Measurements from ENCODE around the gene GALK1. TPM values are rescaled to one million over a fixed set of nuclear protein-coding genes. Genes with fewer than 3 reads are reported as not detected.
A peak's percentile ranks its signal among the peaks of the same experiment; 100 is the strongest.

The GALK1 gene
- total and polyA plus RNA-seq, 9 of the 15 experiments (the other 6 are each of a cell fraction or from before 2014, with no cell fraction given): 0.45 to 51.6 (median 17.4) TPM

DNA sequence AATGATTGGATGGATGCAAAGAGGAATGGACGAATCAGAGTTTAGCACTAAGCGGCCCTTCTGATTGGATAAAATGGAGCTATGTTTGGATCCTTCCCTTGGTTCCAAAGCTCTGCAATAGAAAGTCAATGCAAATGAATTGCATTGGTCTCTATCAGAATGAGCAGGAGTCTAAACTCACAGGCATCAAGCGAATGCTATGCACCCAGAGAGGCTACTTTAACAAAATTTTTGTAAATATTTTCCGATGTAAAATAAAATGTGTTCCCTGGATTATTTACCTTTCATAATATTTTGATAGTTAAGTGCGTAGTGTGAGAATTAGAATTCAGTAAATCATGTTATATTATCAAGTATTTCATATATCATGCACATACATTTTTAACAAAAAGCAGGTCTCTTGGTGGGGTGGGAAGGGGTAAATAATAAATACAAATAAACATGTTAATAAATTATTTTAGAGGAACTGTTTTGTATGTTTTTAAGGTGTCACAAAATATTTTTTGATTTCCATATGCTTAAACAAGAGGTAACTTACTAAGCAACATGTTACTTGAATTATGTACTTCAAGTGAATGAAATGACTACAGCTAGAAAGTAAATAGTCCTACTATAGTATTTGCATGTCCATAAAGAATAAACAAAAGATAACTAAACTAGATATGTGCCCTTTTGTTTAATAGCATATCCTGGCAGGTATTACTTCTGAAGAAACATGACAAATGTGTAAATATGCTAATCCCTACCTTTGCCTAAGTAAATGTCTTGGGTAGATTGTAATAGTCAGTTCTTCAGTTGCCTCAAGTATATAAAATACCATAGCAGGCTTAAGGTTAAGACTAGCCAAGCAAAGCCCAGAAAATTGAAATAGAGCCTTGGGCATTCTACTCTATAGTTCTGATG lies 15.2 kb upstream of the GALK1 start (continued):
- TF ChIP-seq, protein P1, sequence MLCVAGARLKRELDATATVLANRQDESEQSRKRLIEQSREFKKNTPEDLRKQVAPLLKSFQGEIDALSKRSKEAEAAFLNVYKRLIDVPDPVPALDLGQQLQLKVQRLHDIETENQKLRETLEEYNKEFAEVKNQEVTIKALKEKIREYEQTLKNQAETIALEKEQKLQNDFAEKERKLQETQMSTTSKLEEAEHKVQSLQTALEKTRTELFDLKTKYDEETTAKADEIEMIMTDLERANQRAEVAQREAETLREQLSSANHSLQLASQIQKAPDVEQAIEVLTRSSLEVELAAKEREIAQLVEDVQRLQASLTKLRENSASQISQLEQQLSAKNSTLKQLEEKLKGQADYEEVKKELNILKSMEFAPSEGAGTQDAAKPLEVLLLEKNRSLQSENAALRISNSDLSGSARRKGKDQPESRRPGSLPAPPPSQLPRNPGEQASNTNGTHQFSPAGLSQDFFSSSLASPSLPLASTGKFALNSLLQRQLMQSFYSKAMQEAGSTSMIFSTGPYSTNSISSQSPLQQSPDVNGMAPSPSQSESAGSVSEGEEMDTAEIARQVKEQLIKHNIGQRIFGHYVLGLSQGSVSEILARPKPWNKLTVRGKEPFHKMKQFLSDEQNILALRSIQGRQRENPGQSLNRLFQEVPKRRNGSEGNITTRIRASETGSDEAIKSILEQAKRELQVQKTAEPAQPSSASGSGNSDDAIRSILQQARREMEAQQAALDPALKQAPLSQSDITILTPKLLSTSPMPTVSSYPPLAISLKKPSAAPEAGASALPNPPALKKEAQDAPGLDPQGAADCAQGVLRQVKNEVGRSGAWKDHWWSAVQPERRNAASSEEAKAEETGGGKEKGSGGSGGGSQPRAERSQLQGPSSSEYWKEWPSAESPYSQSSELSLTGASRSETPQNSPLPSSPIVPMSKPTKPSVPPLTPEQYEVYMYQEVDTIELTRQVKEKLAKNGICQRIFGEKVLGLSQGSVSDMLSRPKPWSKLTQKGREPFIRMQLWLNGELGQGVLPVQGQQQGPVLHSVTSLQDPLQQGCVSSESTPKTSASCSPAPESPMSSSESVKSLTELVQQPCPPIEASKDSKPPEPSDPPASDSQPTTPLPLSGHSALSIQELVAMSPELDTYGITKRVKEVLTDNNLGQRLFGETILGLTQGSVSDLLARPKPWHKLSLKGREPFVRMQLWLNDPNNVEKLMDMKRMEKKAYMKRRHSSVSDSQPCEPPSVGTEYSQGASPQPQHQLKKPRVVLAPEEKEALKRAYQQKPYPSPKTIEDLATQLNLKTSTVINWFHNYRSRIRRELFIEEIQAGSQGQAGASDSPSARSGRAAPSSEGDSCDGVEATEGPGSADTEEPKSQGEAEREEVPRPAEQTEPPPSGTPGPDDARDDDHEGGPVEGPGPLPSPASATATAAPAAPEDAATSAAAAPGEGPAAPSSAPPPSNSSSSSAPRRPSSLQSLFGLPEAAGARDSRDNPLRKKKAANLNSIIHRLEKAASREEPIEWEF (CRISPR knock-in tag; IDR thresholded peaks at IDR 0.05): peak; percentile 64; the same call in 1 of the 2 replicates
- TF ChIP-seq GATAD2B (IDR thresholded peaks at IDR 0.05; ENCODE audit: borderline replicate concordance) (0 out of 2 replicates have a peak, but pooled peaks have one; percentile 29), ZNF644 (tag; IDR thresholded peaks at IDR 0.05; ENCODE audit: low read depth) (peak; percentile 65; the same call in 1 of the 2 replicates), NRF1 (conservative IDR thresholded peaks at IDR 0.05 in 1 of 2, IDR thresholded peaks at IDR 0.05 in 1 of 2) (peak; percentile 4 to 61), ETV5 (CRISPR knock-in tag; IDR thresholded peaks at IDR 0.05; ENCODE audit: low read depth) (no peak), TRIM28 (IDR thresholded peaks at IDR 0.05) (no peak), NFRKB (IDR thresholded peaks at IDR 0.05; ENCODE audit: low read depth) (no peak), NR4A1 (CRISPR knock-in tag; IDR thresholded peaks at IDR 0.05) (no peak), NR4A1 (tag; IDR thresholded peaks at IDR 0.05) (no peak), BACH1 (tag; IDR thresholded peaks at IDR 0.05) (peak; percentile 87)
- TF ChIP-seq, protein P2, sequence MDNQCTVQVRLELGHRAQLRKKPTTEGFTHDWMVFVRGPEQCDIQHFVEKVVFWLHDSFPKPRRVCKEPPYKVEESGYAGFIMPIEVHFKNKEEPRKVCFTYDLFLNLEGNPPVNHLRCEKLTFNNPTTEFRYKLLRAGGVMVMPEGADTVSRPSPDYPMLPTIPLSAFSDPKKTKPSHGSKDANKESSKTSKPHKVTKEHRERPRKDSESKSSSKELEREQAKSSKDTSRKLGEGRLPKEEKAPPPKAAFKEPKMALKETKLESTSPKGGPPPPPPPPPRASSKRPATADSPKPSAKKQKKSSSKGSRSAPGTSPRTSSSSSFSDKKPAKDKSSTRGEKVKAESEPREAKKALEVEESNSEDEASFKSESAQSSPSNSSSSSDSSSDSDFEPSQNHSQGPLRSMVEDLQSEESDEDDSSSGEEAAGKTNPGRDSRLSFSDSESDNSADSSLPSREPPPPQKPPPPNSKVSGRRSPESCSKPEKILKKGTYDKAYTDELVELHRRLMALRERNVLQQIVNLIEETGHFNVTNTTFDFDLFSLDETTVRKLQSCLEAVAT (IDR thresholded peaks at IDR 0.05): no peak

All from K562 (cell line).